ENCODE data around the gene FOXA2. TPM values are rescaled to one million over a fixed set of nuclear protein-coding genes. Genes with fewer than 3 reads are reported as not detected.

FOXA2 gene
- polyA plus RNA-seq, 1 donor from 2014 or later, result not detected

DNA sequence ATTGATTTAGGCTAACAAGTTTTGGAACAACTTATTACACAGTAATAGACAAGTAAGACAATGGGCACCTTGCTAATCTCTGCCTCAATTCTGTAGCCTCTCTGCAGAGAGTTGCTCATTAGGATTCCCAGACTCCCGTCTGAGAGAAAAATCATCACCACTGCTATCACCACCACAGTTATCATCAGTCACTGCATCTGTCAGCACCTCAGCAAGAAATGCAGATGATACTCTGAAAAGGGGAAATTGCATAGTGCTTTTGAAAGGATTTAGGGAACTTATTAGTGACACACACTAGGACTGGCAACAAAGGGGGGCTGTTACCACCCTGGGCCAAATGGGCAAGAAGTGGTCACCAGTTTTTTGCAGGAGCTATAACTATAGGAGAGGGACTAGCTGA, 39.9 kb downstream of the FOXA2 start:
- no peaks in the 10 kb centered on the region for H3K36me3 ChIP-seq (ENCODE audit: insufficient read depth, low read length)
- no peak overlapping the region for H3K4me2 ChIP-seq (ENCODE audit: low read length)
- no peaks in the 10 kb centered on the region for H3K27me3 ChIP-seq (ENCODE audit: insufficient read depth, low read depth, low read length)
- no peak overlapping the region for H3K9ac ChIP-seq (ENCODE audit: low read length)
- TF ChIP-seq TAF1 (IDR thresholded peaks at IDR 0.05; ENCODE audit: low read depth), result no peak
- TF ChIP-seq, protein P1, sequence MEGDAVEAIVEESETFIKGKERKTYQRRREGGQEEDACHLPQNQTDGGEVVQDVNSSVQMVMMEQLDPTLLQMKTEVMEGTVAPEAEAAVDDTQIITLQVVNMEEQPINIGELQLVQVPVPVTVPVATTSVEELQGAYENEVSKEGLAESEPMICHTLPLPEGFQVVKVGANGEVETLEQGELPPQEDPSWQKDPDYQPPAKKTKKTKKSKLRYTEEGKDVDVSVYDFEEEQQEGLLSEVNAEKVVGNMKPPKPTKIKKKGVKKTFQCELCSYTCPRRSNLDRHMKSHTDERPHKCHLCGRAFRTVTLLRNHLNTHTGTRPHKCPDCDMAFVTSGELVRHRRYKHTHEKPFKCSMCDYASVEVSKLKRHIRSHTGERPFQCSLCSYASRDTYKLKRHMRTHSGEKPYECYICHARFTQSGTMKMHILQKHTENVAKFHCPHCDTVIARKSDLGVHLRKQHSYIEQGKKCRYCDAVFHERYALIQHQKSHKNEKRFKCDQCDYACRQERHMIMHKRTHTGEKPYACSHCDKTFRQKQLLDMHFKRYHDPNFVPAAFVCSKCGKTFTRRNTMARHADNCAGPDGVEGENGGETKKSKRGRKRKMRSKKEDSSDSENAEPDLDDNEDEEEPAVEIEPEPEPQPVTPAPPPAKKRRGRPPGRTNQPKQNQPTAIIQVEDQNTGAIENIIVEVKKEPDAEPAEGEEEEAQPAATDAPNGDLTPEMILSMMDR (IDR thresholded peaks at IDR 0.05; ENCODE audit: poor library complexity, severe bottlenecking), result no peak
- TF ChIP-seq EP300 (conservative IDR thresholded peaks at IDR 0.05; ENCODE audit: poor library complexity, severe bottlenecking), result no peak
- no peak for TF ChIP-seq EZH2 (IDR thresholded peaks at IDR 0.05; ENCODE audit: borderline replicate concordance, insufficient read depth, low read length, poor library complexity, severe bottlenecking)
- no peak for TF ChIP-seq MXI1 (conservative IDR thresholded peaks at IDR 0.05; ENCODE audit: poor library complexity, severe bottlenecking)
- TF ChIP-seq, protein P2, sequence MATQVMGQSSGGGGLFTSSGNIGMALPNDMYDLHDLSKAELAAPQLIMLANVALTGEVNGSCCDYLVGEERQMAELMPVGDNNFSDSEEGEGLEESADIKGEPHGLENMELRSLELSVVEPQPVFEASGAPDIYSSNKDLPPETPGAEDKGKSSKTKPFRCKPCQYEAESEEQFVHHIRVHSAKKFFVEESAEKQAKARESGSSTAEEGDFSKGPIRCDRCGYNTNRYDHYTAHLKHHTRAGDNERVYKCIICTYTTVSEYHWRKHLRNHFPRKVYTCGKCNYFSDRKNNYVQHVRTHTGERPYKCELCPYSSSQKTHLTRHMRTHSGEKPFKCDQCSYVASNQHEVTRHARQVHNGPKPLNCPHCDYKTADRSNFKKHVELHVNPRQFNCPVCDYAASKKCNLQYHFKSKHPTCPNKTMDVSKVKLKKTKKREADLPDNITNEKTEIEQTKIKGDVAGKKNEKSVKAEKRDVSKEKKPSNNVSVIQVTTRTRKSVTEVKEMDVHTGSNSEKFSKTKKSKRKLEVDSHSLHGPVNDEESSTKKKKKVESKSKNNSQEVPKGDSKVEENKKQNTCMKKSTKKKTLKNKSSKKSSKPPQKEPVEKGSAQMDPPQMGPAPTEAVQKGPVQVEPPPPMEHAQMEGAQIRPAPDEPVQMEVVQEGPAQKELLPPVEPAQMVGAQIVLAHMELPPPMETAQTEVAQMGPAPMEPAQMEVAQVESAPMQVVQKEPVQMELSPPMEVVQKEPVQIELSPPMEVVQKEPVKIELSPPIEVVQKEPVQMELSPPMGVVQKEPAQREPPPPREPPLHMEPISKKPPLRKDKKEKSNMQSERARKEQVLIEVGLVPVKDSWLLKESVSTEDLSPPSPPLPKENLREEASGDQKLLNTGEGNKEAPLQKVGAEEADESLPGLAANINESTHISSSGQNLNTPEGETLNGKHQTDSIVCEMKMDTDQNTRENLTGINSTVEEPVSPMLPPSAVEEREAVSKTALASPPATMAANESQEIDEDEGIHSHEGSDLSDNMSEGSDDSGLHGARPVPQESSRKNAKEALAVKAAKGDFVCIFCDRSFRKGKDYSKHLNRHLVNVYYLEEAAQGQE (IDR thresholded peaks at IDR 0.05; ENCODE audit: borderline replicate concordance), result no peak
- TF ChIP-seq SMC3 (conservative IDR thresholded peaks at IDR 0.05; ENCODE audit: poor library complexity), result no peak
- H3F3A ChIP-seq (ENCODE audit: insufficient read depth, low read length, poor library complexity, severe bottlenecking), result no peaks in the 10 kb centered on the region
- H4K20me1 ChIP-seq (ENCODE audit: insufficient read depth), result no peaks in the 10 kb centered on the region
- no peak overlapping the region for H3K4me3 ChIP-seq (ENCODE audit: low read length)
- no peaks in the 10 kb centered on the region for H3K79me2 ChIP-seq (replicated peaks; ENCODE audit: insufficient read depth, low read length)
- H3K27ac ChIP-seq (ENCODE audit: low read length), result no peak overlapping the region
- H3K9me3 ChIP-seq (ENCODE audit: low read length), result no peaks in the 10 kb centered on the region
- no peaks in the 10 kb centered on the region for H3K9me2 ChIP-seq (ENCODE audit: insufficient read depth, low read length)
- H2AFZ ChIP-seq (ENCODE audit: low read depth, low read length), result no peak overlapping the region

DNA sequence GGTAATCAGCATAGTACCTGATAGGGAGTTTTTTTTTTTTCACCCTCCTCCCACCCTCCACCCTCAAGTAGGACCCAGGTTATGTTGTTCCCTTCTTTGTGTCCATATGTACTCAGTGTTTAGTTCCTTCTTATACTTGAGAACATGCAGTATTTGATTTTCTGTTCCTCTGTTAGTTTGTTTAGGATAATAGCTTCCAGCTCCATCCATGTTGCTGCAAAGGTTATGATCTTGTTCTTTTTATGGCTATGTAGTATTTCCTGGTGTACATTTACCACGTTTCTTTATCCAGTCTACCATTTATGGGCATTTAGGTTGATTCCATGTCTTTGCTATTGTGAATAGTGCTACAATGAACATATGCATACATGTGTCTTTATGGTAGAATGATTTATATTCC, 41.9 kb downstream of the FOXA2 start:
- H3K36me3 ChIP-seq (ENCODE audit: insufficient read depth, low read length), result no peaks in the 10 kb centered on the region
- no peaks in the 10 kb centered on the region for H3K9me2 ChIP-seq (ENCODE audit: insufficient read depth, low read length)
- H3K9ac ChIP-seq (ENCODE audit: low read length), result no peak overlapping the region
- H3K4me2 ChIP-seq (ENCODE audit: low read length), result no peak overlapping the region
- H3K27ac ChIP-seq (ENCODE audit: low read length), result no peak overlapping the region
- H4K20me1 ChIP-seq (ENCODE audit: insufficient read depth), result no peaks in the 10 kb centered on the region
- no peaks in the 10 kb centered on the region for H3K79me2 ChIP-seq (replicated peaks; ENCODE audit: insufficient read depth, low read length)
- H3K27me3 ChIP-seq (ENCODE audit: insufficient read depth, low read depth, low read length), result no peaks in the 10 kb centered on the region
- no peak overlapping the region for H2AFZ ChIP-seq (ENCODE audit: low read depth, low read length)
- H3F3A ChIP-seq (ENCODE audit: insufficient read depth, low read length, poor library complexity, severe bottlenecking), result no peaks in the 10 kb centered on the region
- no peak overlapping the region for H3K4me3 ChIP-seq (ENCODE audit: low read length)
- H3K9me3 ChIP-seq (ENCODE audit: low read length), result no peaks in the 10 kb centered on the region
- TF ChIP-seq, protein P1 (IDR thresholded peaks at IDR 0.05; ENCODE audit: poor library complexity, severe bottlenecking), result no peak
- TF ChIP-seq POLR2AphosphoS5 (IDR thresholded peaks at IDR 0.05) (no peak), SMC3 (conservative IDR thresholded peaks at IDR 0.05; ENCODE audit: poor library complexity) (no peak), MXI1 (conservative IDR thresholded peaks at IDR 0.05; ENCODE audit: poor library complexity, severe bottlenecking) (no peak), RAD21 (conservative IDR thresholded peaks at IDR 0.05) (no peak), TAF1 (IDR thresholded peaks at IDR 0.05; ENCODE audit: low read depth) (no peak), EZH2 (IDR thresholded peaks at IDR 0.05; ENCODE audit: borderline replicate concordance, insufficient read depth, low read length, poor library complexity, severe bottlenecking) (no peak), EP300 (conservative IDR thresholded peaks at IDR 0.05; ENCODE audit: poor library complexity, severe bottlenecking) (no peak)
- TF ChIP-seq, protein P2 (IDR thresholded peaks at IDR 0.05; ENCODE audit: borderline replicate concordance), result no peak
